GM12878 (cell line): ENCODE results near the gene PIEZO2. TPM values are rescaled to one million over a fixed set of nuclear protein-coding genes. Genes with fewer than 3 reads are reported as not detected.

Experiments used
- BHLHE40 ChIP-seq, 2 experiments: fragments of 450-650 bp in 1 of 2; IDR thresholded peaks; 2 replicates each; pipeline ENCODE4 v1.6.1; 2011 to 2017; ENCODE audit warnings: low read depth in 2 of 2, borderline replicate concordance in 1 of 2, improper control_type of control experiment in 1 of 2, low read length in 1 of 2, mild to moderate bottlenecking in 1 of 2
- CHD4 ChIP-seq: fragments of 200-600 bp; sonication (generic); IDR thresholded peaks from 2 replicates; pipeline ENCODE4 v1.6.1; 2016; ENCODE audit warnings: mild to moderate bottlenecking
- CREM ChIP-seq: IDR thresholded peaks from 2 replicates; pipeline ENCODE4 v1.6.1; 2014; ENCODE audit warnings: antibody characterized with exemption, low read depth
- EP300 ChIP-seq, 2 experiments: fragments of 150-350 bp in 1 of 2; IDR thresholded peaks; 2 replicates each; pipeline ENCODE4 v1.6.1; 2011 to 2012; ENCODE audit warnings: low read depth in 2 of 2, low read length in 2 of 2, borderline replicate concordance in 1 of 2, improper control_type of control experiment in 1 of 2, inconsistent platforms in 1 of 2; ENCODE audit not compliant: control insufficient read depth in 1 of 2
- IKZF2 ChIP-seq, 2 experiments: fragments of 450-650 bp; IDR thresholded peaks; 2 replicates each; pipeline ENCODE4 v1.6.1; 2017; ENCODE audit warnings: mild to moderate bottlenecking in 2 of 2, moderate library complexity in 2 of 2
- MEF2B ChIP-seq: fragments of 450-650 bp; IDR thresholded peaks from 2 replicates; pipeline ENCODE4 v1.6.1; 2018; ENCODE audit warnings: mild to moderate bottlenecking, moderate library complexity; ENCODE audit not compliant: partially characterized antibody, poor library complexity, severe bottlenecking
- SMAD1 ChIP-seq: fragments of 450-650 bp; IDR thresholded peaks from 2 replicates; pipeline ENCODE4 v1.6.1; 2018; ENCODE audit warnings: mild to moderate bottlenecking, low read depth; ENCODE audit not compliant: partially characterized antibody
- ZNF24 ChIP-seq: fragments of 450-650 bp; IDR thresholded peaks from 2 replicates; pipeline ENCODE4 v1.6.1; 2017; ENCODE audit warnings: antibody characterized with exemption, mild to moderate bottlenecking
- polyA plus RNA-seq, 11 experiments: library from polyadenylated mRNA; depleted of rRNA in 4 of 11; unstranded in 6 of 11; stranded (reverse) in 5 of 11; fragments of >200 nt; fragmentation: Nextera tagmentation in 4 of 11; fragmentation: Illumina TruSeq in 1 of 11; extraction: Ambion mirVana in 4 of 11; extraction: Trizol in 1 of 11; gene quantifications; 1 replicate in 1 of 11; 2 replicates in 10 of 11; pipeline versions ENCODE4 v1.2.1 to v1.2.3, GENCODE V29; 2011 to 2016; ENCODE audit warnings: inconsistent platforms in 2 of 11, missing spikeins in 2 of 11, low read depth in 1 of 11
- total RNA-seq, 4 experiments: library from RNA; depleted of rRNA in 3 of 4; stranded (reverse); fragments of >200 nt in 3 of 4; fragmentation: Illumina TruSeq in 1 of 4; extraction: Trizol in 1 of 4; gene quantifications; 2 replicates each; pipeline versions ENCODE4 v1.2.1 to v1.2.3, GENCODE V29; 2013 to 2021
- TF ChIP-seq, protein P1 (sequence below): fragments of 450-650 bp; IDR thresholded peaks from 2 replicates; pipeline ENCODE4 v1.6.1; 2017; ENCODE audit warnings: mild to moderate bottlenecking, moderate library complexity
- TF ChIP-seq, protein P2 (sequence below): fragments of 450-650 bp; IDR thresholded peaks from 2 replicates; pipeline ENCODE4 v1.6.1; 2017; ENCODE audit warnings: borderline replicate concordance
- TF ChIP-seq, protein P3 (sequence below): IDR thresholded peaks from 2 replicates; pipeline ENCODE4 v1.6.1; 2012; ENCODE audit warnings: low read depth, low read length, improper control_type of control experiment
- TF ChIP-seq, protein P4 (sequence below): fragments of 450-650 bp; IDR thresholded peaks from 2 replicates; pipeline ENCODE4 v1.6.1; 2017; ENCODE audit warnings: mild to moderate bottlenecking, low read depth, inconsistent platforms; ENCODE audit not compliant: poor library complexity, severe bottlenecking

Gene PIEZO2
- total and polyA plus RNA-seq, 10 of the 15 experiments (the other 5 are each of a cell fraction or from before 2014, with no cell fraction given), result 6.7 to 42.3 (median 27.4) TPM

DNA sequence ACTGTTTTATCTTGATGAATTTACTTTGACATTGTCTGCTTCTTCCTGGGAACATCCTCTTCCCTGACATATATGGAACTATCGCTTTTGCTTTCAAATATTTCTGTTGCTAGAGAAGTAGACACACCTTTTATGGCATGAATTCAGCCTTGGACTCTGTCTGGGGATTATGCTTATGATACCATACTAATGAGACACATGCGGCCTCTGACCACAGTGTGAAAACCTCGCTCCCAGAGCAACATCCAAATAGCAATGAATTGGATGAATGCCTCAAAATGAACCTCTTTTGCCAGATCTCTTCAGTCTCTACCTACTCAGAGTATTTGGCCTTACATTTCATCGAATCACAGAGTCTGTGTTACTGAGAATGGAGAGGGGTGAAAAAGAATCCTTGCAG lies 70.9 kb downstream of the PIEZO2 start (continued):
- TF ChIP-seq, protein P1, sequence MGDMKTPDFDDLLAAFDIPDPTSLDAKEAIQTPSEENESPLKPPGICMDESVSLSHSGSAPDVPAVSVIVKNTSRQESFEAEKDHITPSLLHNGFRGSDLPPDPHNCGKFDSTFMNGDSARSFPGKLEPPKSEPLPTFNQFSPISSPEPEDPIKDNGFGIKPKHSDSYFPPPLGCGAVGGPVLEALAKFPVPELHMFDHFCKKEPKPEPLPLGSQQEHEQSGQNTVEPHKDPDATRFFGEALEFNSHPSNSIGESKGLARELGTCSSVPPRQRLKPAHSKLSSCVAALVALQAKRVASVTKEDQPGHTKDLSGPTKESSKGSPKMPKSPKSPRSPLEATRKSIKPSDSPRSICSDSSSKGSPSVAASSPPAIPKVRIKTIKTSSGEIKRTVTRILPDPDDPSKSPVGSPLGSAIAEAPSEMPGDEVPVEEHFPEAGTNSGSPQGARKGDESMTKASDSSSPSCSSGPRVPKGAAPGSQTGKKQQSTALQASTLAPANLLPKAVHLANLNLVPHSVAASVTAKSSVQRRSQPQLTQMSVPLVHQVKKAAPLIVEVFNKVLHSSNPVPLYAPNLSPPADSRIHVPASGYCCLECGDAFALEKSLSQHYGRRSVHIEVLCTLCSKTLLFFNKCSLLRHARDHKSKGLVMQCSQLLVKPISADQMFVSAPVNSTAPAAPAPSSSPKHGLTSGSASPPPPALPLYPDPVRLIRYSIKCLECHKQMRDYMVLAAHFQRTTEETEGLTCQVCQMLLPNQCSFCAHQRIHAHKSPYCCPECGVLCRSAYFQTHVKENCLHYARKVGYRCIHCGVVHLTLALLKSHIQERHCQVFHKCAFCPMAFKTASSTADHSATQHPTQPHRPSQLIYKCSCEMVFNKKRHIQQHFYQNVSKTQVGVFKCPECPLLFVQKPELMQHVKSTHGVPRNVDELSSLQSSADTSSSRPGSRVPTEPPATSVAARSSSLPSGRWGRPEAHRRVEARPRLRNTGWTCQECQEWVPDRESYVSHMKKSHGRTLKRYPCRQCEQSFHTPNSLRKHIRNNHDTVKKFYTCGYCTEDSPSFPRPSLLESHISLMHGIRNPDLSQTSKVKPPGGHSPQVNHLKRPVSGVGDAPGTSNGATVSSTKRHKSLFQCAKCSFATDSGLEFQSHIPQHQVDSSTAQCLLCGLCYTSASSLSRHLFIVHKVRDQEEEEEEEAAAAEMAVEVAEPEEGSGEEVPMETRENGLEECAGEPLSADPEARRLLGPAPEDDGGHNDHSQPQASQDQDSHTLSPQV, result no peak
- TF ChIP-seq EP300 (IDR thresholded peaks at IDR 0.05; ENCODE audit: borderline replicate concordance in 1 of 2, control insufficient read depth in 1 of 2, low read depth in 2 of 2, low read length in 2 of 2) (peak; percentile 64 to 78; a peak in 3 of 4 replicates), CREM (0 out of 2 replicates have a peak, but pooled peaks have one; percentile 9), ZNF24 (0 out of 2 replicates have a peak, but pooled peaks have one; percentile 7), BHLHE40 (IDR thresholded peaks at IDR 0.05; ENCODE audit: borderline replicate concordance in 1 of 2, low read depth in 2 of 2, low read length in 1 of 2) (peak; percentile 35 to 76; a peak in 3 of 4 replicates), MEF2B (peak; percentile 76), SMAD1 (peak; percentile 75), CHD4 (no peak), IKZF2 (IDR thresholded peaks at IDR 0.05) (peak; percentile 45 to 79)
- TF ChIP-seq, protein P2, sequence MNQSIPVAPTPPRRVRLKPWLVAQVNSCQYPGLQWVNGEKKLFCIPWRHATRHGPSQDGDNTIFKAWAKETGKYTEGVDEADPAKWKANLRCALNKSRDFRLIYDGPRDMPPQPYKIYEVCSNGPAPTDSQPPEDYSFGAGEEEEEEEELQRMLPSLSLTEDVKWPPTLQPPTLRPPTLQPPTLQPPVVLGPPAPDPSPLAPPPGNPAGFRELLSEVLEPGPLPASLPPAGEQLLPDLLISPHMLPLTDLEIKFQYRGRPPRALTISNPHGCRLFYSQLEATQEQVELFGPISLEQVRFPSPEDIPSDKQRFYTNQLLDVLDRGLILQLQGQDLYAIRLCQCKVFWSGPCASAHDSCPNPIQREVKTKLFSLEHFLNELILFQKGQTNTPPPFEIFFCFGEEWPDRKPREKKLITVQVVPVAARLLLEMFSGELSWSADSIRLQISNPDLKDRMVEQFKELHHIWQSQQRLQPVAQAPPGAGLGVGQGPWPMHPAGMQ, result no peak
- TF ChIP-seq, protein P3, sequence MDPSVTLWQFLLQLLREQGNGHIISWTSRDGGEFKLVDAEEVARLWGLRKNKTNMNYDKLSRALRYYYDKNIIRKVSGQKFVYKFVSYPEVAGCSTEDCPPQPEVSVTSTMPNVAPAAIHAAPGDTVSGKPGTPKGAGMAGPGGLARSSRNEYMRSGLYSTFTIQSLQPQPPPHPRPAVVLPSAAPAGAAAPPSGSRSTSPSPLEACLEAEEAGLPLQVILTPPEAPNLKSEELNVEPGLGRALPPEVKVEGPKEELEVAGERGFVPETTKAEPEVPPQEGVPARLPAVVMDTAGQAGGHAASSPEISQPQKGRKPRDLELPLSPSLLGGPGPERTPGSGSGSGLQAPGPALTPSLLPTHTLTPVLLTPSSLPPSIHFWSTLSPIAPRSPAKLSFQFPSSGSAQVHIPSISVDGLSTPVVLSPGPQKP, result no peak
- TF ChIP-seq, protein P4, sequence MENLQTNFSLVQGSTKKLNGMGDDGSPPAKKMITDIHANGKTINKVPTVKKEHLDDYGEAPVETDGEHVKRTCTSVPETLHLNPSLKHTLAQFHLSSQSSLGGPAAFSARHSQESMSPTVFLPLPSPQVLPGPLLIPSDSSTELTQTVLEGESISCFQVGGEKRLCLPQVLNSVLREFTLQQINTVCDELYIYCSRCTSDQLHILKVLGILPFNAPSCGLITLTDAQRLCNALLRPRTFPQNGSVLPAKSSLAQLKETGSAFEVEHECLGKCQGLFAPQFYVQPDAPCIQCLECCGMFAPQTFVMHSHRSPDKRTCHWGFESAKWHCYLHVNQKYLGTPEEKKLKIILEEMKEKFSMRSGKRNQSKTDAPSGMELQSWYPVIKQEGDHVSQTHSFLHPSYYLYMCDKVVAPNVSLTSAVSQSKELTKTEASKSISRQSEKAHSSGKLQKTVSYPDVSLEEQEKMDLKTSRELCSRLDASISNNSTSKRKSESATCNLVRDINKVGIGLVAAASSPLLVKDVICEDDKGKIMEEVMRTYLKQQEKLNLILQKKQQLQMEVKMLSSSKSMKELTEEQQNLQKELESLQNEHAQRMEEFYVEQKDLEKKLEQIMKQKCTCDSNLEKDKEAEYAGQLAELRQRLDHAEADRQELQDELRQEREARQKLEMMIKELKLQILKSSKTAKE, result peak; percentile 80
